Nephron (organoid): ENCODE data around the gene EDRF1.
A peak's percentile ranks its signal among the peaks of the same experiment; 100 is the strongest.

ENCODE experiments used
- H3K27ac Mint-ChIP-seq, 3 experiments: 2 replicates each; pipeline ENCODE4 v1.8.0; 2020; ENCODE audit warnings: mixed read lengths in 3 of 3, mild to moderate bottlenecking in 2 of 3, moderate library complexity in 1 of 3
- H3K27me3 Mint-ChIP-seq: 2 replicates; pipeline ENCODE4 v1.8.0; 2021; ENCODE audit warnings: low read depth, mild to moderate bottlenecking, moderate library complexity, mixed read lengths
- H3K36me3 Mint-ChIP-seq: 2 replicates; pipeline ENCODE4 v1.8.0; 2020; ENCODE audit warnings: low read depth, mixed read lengths
- H3K4me1 Mint-ChIP-seq: 2 replicates; pipeline ENCODE4 v1.8.0; 2020; ENCODE audit warnings: mixed read lengths
- H3K4me3 Mint-ChIP-seq, 3 experiments: 2 replicates each; pipeline ENCODE4 v1.8.0; 2020; ENCODE audit warnings: mild to moderate bottlenecking in 3 of 3, mixed read lengths in 3 of 3, moderate library complexity in 2 of 3
- H3K9me3 Mint-ChIP-seq: 2 replicates; pipeline ENCODE4 v1.8.0; 2020; ENCODE audit warnings: mixed read lengths
- TF ChIP-seq, protein P1 (sequence below), 3 experiments: fragments of 200-600 bp; sonication (generic); IDR thresholded peaks; one replicate each; pipeline ENCODE4 v1.5.0; 2021; ENCODE audit warnings: antibody characterized with exemption in 3 of 3; ENCODE audit not compliant: unreplicated experiment in 3 of 3

The EDRF1 gene

GRCh38 chr10:125795128-125795527 is 75.6 kb downstream of the EDRF1 start:
- H3K4me1 Mint-ChIP-seq: peaks cover 1% of the 10 kb centered on the region
- H3K4me3 Mint-ChIP-seq: no peak overlapping the region
- H3K27me3 Mint-ChIP-seq: no peaks in the 10 kb centered on the region
- peaks cover 50% of the 10 kb centered on the region for H3K36me3 Mint-ChIP-seq
- H3K9me3 Mint-ChIP-seq: no peaks in the 10 kb centered on the region
- TF ChIP-seq, protein P1, sequence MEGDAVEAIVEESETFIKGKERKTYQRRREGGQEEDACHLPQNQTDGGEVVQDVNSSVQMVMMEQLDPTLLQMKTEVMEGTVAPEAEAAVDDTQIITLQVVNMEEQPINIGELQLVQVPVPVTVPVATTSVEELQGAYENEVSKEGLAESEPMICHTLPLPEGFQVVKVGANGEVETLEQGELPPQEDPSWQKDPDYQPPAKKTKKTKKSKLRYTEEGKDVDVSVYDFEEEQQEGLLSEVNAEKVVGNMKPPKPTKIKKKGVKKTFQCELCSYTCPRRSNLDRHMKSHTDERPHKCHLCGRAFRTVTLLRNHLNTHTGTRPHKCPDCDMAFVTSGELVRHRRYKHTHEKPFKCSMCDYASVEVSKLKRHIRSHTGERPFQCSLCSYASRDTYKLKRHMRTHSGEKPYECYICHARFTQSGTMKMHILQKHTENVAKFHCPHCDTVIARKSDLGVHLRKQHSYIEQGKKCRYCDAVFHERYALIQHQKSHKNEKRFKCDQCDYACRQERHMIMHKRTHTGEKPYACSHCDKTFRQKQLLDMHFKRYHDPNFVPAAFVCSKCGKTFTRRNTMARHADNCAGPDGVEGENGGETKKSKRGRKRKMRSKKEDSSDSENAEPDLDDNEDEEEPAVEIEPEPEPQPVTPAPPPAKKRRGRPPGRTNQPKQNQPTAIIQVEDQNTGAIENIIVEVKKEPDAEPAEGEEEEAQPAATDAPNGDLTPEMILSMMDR (IDR thresholded peaks at IDR 0.05; ENCODE audit: unreplicated experiment in 3 of 3): no peak
- H3K27ac Mint-ChIP-seq: no peak overlapping the region

- Mint-ChIP-seq H3K9me3 (no peaks in the 10 kb centered on the region), H3K4me1 (no peaks in the 10 kb centered on the region), H3K27ac (no peak overlapping the region), H3K27me3 (no peaks in the 10 kb centered on the region), H3K4me3 (no peak overlapping the region), H3K36me3 (peaks cover 50% of the 10 kb centered on the region)
- TF ChIP-seq, protein P1 (IDR thresholded peaks at IDR 0.05; ENCODE audit: unreplicated experiment in 3 of 3): no peak
These were observed 76.2 kb downstream of the EDRF1 start for GRCh38 chr10:125795637-125796190.

DNA sequence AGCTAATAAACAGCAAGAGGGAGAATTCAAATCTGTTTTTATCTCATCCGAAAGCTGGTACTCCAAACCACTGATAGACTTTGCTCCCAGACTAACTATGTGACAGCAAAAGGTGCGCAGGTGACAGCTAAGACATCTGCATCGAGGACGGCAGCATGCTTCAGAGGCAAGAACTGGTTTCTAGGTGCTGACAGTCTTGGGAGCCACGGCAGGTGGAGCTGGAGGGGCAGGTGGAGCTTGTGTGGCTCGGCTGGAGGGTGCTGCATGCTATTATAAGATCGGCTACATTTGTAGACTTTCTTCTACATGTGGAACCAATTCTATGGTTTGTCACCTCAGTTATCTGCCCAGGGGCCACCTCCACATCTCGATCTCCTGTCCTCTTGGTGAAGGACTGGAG is 77.9 kb downstream of the EDRF1 start:
- no peaks in the 10 kb centered on the region for H3K4me1 Mint-ChIP-seq
- no peak overlapping the region for H3K4me3 Mint-ChIP-seq
- peaks cover 43% of the 10 kb centered on the region for H3K36me3 Mint-ChIP-seq
- TF ChIP-seq, protein P1 (IDR thresholded peaks at IDR 0.05; ENCODE audit: unreplicated experiment in 3 of 3): no peak
- H3K9me3 Mint-ChIP-seq: no peaks in the 10 kb centered on the region
- H3K27me3 Mint-ChIP-seq: no peaks in the 10 kb centered on the region
- no peak overlapping the region for H3K27ac Mint-ChIP-seq

DNA sequence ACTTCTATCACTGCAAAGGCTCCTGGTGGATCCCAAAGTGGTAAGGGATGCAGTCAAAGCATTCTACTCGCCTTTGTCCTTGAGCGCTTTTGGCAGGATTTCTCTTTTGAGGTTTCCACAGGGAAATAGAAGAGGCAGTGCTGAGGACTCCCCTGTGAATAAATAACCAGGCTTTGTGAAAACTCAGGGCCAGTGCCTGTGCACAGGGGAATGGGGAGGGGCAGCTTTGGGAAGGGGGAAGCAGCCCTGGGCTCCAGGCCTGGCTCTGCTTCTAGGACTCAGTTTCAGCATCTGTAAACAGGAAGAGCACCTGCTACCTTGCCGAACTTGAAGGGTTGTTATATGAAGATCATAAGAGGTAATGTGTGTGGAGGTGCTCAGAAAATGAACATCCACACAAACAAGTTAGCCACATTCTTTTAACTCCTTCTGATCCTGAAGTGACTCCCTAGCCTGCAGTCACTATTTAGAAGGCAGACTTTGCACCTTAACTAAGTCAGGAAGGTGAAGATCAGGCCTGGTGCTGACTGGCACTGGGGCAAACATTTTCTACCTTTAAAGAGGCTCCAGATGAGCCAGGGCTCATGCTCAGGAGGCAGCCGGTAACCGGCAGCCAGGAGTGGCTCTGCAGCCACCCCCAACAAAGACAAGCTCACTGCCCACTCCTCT is 78.6 kb downstream of the EDRF1 start:
- Mint-ChIP-seq H3K9me3 (no peaks in the 10 kb centered on the region), H3K27me3 (no peaks in the 10 kb centered on the region), H3K27ac (peak overlapping the region in 1 of 3 experiments; percentile 41), H3K4me3 (no peak overlapping the region), H3K4me1 (no peaks in the 10 kb centered on the region), H3K36me3 (peaks cover 43% of the 10 kb centered on the region)
- TF ChIP-seq, protein P1 (IDR thresholded peaks at IDR 0.05; ENCODE audit: unreplicated experiment in 3 of 3): no peak

- H3K27me3 Mint-ChIP-seq: no peaks in the 10 kb centered on the region
- no peaks in the 10 kb centered on the region for H3K4me1 Mint-ChIP-seq
- TF ChIP-seq, protein P1 (IDR thresholded peaks at IDR 0.05; ENCODE audit: unreplicated experiment in 3 of 3): no peak
- H3K4me3 Mint-ChIP-seq: no peak overlapping the region
- H3K36me3 Mint-ChIP-seq: peaks cover 32% of the 10 kb centered on the region
- H3K27ac Mint-ChIP-seq: no peak overlapping the region
- no peaks in the 10 kb centered on the region for H3K9me3 Mint-ChIP-seq
These were observed 80.1 kb downstream of the EDRF1 start for GRCh38 chr10:125799451-125800182.
